BE2C (cell line): ENCODE results near the gene SCN1B.

Experiments used
- DNase-seq: peaks from one replicate; pipeline ENCODE4 v3.0.0-alpha.2; 2020
- H3K27me3 ChIP-seq: fragments of 250-450 bp; sonication (Bioruptor Pico); 2 replicates; pipeline ENCODE4 v1.5.1; 2020; ENCODE audit warnings: mild to moderate bottlenecking
- H3K36me3 ChIP-seq: fragments of 250-450 bp; sonication (Bioruptor Pico); 2 replicates; pipeline ENCODE4 v1.5.1; 2020; ENCODE audit warnings: mild to moderate bottlenecking
- H3K4me1 ChIP-seq: fragments of 250-450 bp; sonication (Bioruptor Pico); 2 replicates; pipeline ENCODE4 v1.5.1; 2020
- H3K4me3 ChIP-seq: 2 replicates; pipeline ENCODE4 v1.5.1; 2011; ENCODE audit warnings: low read depth, low read length
- H3K9me3 ChIP-seq: fragments of 250-450 bp; sonication (Bioruptor Pico); 2 replicates; pipeline ENCODE4 v1.5.1; 2020
- CTCF ChIP-seq: IDR thresholded peaks from 2 replicates; pipeline ENCODE4 v1.5.1; 2012; ENCODE audit warnings: mild to moderate bottlenecking, low read depth, low read length

SCN1B gene

GRCh38 chr19:35041548-35042055, 11.3 kb downstream of the SCN1B start, which contains the start of gene HPN:
Gene HPN (plus strand): TSS chr19:35041721. CDS start chr19:35042507, 786 bp downstream.
- DNase-seq: no peak
- no peaks in the 10 kb centered on the region for H3K9me3 ChIP-seq
- H3K27me3 ChIP-seq: no peaks in the 10 kb centered on the region
- H3K4me3 ChIP-seq: no peak within 1 kb of the TSS
- TF ChIP-seq CTCF: no peak
- H3K4me1 ChIP-seq: no peaks in the 10 kb centered on the region; the same call in 1 of the 2 replicates
- no peaks in the 10 kb centered on the region for H3K36me3 ChIP-seq

- no peak overlapping the region for H3K4me3 ChIP-seq
- no peaks in the 10 kb centered on the region for H3K27me3 ChIP-seq
- H3K9me3 ChIP-seq: no peaks in the 10 kb centered on the region
- H3K36me3 ChIP-seq: no peaks in the 10 kb centered on the region
- DNase-seq: no peak
- no peak for TF ChIP-seq CTCF
- no peaks in the 10 kb centered on the region; the same call in 1 of the 2 replicates for H3K4me1 ChIP-seq
Observed at GRCh38 chr19:35042056-35042730, 11.9 kb downstream of the SCN1B start.

- Histone ChIP-seq H3K4me1 (no peaks in the 10 kb centered on the region; the same call in 1 of the 2 replicates), H3K27me3 (no peaks in the 10 kb centered on the region), H3K4me3 (no peak overlapping the region), H3K36me3 (no peaks in the 10 kb centered on the region), H3K9me3 (no peaks in the 10 kb centered on the region)
- no peak for TF ChIP-seq CTCF
- DNase-seq: no peak
Observed at GRCh38 chr19:35042954-35043604, 12.8 kb downstream of the SCN1B start.

GRCh38 chr19:35043906-35044305, 13.6 kb downstream of the SCN1B start:
- no peaks in the 10 kb centered on the region for H3K9me3 ChIP-seq
- H3K27me3 ChIP-seq: no peaks in the 10 kb centered on the region
- no peak overlapping the region for H3K4me3 ChIP-seq
- no peaks in the 10 kb centered on the region; the same call in 1 of the 2 replicates for H3K4me1 ChIP-seq
- DNase-seq: no peak
- TF ChIP-seq CTCF: no peak
- no peaks in the 10 kb centered on the region for H3K36me3 ChIP-seq

GRCh38 chr19:35044317-35045117, 14.2 kb downstream of the SCN1B start:
- Histone ChIP-seq H3K4me1 (no peaks in the 10 kb centered on the region; the same call in 1 of the 2 replicates), H3K27me3 (no peaks in the 10 kb centered on the region), H3K9me3 (no peaks in the 10 kb centered on the region), H3K36me3 (no peaks in the 10 kb centered on the region), H3K4me3 (no peak overlapping the region)
- DNase-seq: peak; percentile 50
- peak; percentile 98 for TF ChIP-seq CTCF
